ELR (cell line): ENCODE measurements around the gene TSHR.
A peak's percentile ranks its signal among the peaks of the same experiment; 100 is the strongest.
"Not testable (repeated sequence)": the region's sequence is repeated elsewhere in the genome, so short reads cannot be mapped to it uniquely, and the experiment has no call there.

Source experiments
- DNase-seq: peaks from one replicate; pipeline ENCODE4 v3.0.0-alpha.2; 2015; ENCODE audit warnings: low read depth

The TSHR gene

DNA sequence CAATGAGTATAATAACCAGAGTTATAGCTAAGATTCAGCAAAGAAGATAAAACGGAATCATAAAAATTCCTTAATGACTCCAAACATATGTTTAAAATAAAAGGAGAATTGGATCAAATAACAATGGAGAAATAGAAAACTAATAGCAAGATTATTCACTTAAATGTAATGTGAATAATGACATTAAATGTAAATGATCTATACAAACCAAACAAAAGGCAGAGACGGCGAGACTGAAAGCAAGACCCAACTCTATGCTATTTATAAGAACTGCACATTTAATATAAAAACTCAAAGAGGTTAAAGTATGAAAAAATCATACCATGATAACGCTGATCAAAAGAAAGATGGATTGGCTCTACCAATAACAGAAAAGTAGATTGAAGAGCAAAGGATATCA is 3.9 kb upstream of the TSHR start:
- no peak for DNase-seq

DNA sequence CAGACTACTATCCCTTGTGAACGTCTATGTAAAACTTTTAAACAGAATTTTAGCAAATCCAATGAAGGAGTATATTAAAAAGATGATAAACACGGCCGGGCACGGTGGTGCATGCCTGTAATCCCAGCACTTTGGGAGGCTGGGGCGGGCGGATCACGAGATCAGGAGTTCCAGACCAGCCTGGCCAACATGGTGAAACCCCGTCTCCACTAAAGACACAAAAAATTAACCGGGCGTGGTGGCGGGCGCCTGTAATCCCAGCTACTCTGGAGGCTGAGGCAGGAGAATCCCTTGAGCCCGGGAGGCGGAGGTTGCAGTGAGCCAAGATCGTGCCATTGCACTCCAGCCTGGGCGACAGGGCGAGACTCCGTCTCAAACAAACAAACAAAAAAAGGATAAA is 2.2 kb upstream of the TSHR start:
- not testable (repeated sequence) for DNase-seq

DNA sequence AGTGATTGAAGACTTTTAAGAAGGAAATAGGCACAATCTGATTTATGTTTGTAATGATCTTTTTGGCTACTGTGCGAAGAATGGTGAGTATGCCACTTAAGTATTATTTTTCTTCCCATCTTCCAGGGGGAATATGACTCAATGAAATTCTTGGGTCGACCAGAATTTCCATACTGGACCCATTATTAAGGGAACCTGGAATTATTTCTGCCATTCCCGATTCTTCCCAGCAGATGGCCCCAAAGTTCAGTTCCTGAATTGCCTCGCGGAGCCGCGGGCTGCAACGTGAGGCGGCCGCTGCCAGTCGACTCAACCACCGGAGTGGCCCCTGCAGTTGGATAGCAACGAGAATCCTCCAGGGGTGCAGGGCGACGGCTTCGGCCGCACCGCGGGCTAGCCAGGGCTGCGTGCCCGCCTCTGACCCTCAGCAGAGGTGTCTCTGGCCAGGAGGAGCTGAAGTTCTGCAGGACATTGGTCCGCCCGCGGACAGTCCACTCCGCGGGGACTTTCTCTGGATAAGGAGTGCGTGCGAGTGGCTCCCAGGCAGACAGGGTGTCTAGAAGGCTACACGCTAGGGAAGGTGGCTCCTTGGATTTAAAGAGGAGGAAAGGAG is 628 bp upstream of the TSHR start:
- peak; percentile 89 for DNase-seq

DNA sequence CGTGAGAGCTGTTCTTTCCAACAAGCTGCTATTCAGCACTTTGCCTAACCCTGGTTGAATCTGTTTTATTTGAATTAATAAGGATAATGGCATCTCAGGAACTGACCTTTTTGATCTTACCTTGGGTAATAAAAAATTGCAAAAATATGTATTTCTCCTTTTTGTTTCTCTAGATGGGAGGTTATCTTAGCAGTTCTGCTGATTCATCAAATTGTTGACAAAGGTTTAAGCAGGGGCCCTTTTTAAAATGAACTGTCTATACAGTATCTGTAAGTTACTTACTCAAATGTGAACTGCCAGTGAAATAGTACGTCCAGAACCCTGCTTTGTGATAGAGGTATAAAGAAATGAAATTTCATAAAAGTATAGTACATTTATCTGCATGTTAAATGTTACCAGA is 681 bp downstream of the TSHR start:
- no peak for DNase-seq

DNA sequence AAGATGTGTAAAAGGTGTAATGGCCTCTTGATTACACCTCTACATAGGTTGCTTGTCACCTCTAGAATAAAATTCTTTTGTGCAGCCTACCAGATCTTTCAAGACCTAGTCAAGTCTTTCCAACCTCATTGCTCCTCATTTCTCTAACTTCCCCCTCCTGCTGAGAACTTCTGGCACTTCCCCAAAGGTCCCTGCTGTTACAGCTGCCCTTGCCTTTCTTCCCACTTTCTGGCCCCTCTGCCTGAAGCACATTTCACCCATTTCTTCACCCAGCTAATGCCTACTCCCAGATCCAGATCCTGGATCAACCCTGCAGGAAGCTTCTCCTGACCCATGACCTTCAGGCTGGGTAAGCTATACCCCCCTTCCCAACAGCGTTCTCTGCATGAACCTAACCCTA is 1.5 kb downstream of the TSHR start:
- no peak for DNase-seq

DNA sequence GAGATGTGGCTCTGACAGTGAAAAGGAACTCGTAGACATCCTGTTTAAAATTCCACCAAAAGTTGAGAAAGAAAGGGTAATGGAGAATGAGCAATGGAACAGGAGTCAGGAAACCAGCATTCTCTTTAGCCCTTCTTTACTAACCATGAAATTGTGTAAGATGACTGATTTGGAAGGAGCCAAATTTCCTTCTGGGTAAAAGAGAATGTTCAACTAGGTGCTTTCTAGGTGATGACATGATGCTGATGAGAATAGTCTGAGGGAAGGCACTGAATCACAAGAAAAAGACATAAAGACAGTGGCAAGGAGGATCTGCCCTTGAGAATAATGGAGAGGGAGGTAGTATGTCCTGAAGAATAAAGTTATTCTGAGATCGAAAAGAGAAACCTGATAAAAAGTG is 2.2 kb downstream of the TSHR start:
- no peak for DNase-seq

DNA sequence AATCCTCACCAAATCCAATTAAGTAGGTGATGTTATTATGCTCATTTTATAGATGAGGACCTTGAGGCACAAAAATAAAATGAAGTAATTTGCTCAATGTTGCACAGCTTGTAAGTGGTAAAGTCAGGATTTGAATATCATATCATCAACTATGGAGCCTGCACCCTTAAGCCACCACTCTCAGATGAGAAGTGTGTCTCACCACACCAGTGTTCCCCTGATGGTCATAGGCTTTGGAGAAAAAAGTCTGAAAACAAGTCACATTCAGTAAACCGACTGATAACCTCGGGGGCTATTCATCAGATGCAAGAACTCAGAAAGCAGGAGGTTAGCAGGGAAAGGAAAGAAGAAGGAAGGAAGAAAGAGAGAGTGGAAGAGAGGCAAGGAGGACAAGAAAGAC is 2.8 kb downstream of the TSHR start:
- no peak for DNase-seq

DNA sequence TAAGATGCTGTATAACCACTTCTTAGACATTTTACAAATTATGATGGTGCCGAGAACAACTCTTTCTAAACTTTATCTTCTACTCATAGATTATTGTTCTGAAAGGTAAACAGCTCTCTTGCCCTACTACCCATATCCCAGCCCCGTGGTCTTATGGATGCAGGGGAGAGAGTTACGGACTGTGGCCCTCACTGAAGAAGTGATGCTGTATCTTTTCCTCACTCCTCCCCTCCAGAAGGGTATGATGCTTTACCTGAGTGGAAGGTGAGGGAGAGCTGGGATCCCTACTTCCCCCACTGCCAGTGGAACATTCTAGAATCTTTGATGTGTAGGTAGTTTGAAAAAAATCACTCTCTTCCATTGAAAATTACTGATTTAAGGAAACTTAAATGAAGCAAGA is 3.5 kb downstream of the TSHR start:
- no peak for DNase-seq

DNA sequence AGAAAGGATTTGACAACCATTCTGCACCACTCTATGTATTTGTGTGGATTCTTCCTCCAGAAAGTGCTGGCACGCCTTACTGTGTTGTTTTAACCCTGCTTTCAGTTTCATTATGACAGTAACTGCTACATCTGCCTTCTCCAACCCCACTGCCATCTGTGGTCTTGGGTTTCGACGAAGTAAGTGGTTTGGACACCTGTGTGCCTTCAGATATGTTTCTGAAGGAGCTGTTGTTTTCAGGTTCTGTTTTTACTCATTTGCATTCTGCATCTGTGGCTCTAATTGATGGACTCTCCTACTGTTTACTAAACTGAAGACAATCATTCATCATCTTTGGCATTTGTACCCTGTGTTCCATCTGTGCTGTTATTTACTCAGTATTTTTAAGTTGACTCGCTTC is 4.1 kb downstream of the TSHR start:
- no peak for DNase-seq

DNA sequence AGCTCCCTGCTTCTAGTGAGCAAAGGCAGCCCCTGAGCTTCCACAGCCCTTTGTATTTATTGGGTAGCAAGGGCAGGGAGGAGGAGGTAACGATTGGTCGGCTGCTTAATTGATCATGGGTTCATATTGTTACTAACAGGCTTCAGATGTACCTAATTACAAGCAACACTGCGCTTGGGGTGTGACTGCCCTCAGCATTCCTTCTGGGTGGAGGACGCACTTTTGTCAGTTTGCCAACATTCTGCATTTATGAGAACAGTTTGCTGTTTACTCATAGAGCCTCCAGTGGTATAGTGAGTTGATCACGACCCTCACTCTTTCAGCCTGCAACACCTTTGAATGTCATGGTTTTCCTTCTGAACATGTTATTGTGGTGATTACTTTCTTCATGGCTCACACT is 9.6 kb downstream of the TSHR start:
- no peak for DNase-seq

DNA sequence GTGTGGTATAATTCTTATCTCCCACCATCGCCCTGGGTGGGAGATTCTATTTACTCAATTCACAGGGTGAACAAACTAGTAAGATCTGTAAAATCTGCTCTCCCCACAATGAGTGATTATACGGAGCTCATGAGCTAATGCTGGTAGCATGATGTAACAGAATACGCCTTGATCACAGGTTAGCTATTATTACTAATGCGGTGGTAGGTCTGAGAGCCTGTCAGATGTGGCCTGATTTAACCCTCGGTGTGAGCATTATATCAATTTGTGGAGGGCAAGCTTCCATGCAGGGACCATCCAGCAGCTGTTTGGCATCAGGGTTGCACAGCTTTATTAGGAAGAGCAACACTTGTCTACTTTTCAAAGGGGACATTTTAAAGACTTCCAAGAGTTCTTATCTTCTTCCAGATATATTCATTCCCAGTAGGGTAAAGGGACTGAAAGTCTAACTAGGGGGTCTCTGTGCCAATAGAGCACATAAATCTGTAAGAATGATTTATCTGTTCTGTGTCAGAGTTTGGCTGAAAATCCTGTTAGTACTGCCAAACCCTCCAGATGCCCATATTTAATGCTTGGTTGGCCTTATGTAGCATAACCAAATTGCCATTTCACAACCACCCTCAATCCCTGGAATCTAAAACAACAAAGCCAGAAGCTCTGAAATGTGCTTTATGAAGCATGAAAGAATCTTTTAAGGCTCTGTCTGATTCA is 18.7 kb downstream of the TSHR start:
- DNase-seq = no peak

DNA sequence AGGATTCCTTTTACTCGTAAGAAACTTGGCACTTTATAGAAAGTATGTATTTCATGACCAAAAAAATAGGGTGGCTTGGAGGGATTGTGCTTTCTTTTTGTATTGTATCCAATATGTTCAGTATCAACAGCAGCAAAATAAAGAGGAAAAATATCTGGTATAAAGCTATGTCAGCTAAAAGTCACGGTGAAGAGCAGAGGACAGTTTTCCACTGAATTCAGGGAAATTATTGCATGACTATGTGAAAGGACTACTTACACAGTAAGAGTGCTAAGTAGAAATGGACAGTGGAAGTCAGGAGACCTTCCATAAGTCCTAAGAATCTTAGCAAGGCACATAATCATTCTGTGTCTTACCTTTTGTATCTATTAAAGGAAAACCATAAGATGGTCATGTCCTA is 19.3 kb downstream of the TSHR start:
- DNase-seq = no peak

DNA sequence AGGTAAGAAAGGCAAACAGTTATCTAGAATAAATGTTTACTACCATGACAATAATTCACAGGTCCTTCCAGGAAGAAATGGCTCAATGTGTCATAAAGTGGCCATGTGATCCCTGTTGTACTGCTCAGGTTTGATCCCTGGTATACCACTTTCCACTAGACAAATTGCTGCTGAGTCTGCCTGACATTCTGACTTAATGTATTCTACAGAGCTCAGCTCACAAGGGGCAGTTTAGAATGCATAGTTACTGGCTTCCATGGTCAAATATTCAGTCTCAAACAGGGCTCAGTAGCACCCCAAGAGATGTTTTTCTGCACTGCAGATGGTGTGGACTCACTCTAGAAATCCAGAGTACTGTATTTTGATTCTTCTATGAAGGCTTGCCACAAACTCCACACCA is 21.8 kb downstream of the TSHR start:
- no peak for DNase-seq

DNA sequence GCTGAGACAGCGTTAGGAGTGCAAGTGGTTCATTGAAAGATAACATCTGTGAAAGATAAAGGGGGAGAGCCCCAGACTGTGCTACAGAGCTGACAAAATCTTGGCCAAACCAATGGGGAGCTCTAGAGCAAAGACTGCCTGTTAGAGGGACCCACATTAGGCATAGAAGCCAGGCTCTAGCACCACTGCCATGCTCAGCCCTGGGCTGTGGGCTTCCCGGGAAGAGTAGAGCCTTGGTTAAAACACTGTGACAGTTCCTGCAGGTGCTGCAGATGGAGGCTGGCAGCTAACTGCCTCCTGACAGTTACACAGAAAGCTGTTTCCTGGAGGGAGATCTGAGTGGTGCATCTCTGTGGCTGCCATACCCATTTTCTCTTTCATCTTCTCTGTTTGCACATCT is 23.0 kb downstream of the TSHR start:
- no peak for DNase-seq

DNA sequence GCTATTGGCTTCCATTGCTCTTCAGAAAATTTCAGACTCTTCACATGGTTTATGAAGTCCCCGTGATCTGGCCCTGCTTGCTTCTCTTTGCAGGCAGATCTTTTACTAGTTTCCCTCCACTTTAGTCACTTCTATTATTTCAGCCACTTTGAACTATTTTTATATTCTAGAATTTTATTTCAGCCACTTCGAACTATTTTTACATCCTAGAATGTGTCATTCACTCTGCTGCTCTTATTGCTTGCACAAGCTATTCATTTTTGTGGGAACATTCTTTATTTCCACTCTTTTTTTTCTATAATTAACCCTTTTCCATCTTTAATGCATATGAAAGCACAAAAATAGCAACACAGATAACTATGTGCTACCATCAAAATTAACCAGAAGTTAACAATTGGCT is 24.5 kb downstream of the TSHR start:
- DNase-seq = no peak

DNA sequence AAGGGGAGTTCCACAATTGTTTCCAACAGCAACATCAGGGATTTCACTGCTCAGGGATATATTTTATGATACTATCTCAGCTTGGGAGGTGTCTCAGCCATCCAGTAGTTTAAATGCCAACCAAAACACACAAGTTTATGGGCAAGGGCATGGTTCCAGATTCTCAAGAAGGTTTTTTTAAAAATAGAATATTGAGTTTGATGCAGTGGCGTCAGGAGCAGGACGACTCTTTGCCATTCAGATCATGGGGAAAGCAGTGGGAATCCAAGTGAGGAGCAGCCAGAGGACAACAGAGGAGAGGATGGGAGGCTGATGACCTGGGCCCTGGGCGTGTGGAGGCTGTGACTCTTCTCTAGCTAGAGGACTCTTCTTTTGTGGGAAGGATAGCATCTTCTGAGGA is 25.7 kb downstream of the TSHR start:
- DNase-seq = no peak

DNA sequence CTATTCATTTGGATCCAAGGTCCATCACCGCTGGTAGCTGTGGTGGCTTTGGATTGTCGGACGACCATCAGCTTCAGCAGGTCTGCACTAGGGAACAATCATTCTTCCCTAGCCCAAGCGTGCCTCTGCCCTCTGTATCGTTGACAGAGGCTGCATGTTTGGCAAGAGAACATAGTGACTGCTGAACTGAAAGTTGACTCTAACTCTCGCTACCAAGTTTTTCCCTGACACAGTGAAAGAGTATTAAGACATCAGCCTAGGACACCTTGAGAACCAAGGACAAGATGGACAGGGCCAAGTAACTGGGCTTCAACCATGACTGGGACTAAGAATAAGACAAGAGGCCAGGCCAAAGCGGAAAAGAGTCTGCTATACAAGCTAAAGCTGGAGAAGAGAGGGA is 26.3 kb downstream of the TSHR start:
- no peak for DNase-seq

DNA sequence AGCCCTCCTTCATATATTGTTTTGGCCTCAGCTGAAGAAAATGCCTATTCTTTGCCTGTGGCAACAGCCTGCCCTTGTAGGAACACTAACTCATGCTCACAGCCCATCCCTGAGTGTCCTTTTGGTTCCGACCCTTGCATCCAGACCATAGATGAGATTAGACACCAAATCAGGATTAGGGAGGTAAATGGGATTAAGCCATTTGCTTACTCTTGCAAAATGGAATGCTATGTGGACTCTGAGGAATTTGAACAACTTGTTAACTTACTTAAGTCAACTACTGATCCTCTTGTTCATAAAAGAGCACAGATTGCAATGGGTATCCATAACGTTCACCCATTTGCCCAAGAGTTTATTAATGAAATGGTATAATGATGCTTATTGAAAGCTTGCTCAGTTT is 27.3 kb downstream of the TSHR start:
- DNase-seq = no peak

DNA sequence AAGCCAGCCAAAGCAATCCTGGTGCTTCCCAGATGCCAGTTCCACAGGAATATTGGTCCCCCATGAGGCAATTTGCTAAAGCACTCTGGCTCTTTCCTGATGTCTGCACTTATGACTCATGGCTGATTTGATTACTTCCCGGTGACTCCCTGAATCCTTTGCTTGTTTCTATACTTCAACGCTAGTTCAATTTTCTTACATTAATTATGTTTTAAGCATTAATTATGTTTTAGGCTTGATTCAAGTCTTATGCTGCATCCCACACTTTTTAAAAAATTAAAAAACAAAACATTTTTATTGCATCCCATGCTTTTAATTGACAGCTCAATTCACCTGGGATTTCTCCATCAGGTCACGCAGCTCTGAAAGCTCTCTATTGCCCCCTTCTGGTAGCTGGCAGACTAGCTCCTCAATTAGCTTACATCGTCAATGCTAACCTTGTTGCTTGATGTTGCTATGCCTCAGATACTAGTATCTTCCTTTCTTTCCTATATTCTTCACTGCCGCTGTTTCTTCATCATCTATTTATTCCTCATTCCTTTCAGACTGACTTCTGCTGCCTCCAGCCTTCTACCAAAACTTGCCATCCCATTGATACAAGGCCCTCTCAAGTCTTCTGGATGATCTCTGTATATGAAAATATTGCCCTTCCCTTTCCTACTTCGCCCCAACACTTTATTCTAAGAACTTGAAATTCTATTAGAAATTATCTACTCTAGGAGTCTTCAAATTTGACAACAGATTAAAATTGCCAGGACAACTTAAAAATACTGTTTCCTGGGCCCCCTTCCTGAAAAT is 32.0 kb downstream of the TSHR start:
- DNase-seq = peak; percentile 80

DNA sequence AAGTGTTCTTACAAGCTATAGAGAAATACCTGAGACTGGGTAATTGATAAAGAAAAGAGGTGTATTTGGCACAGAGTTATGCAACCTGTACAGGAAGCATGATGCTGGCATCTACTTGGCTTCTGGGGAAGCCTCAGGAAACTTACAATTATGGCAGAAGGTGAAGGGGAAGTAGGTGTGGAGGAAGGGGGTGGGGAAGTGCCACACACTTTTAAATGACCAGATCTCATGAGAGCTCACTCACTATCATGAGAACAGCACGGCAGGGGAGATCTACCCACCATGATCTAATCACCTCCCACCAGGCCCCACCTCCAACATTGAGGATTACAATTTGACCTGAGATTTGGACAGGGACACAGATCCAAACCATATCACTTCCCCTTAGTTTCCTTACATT is 32.8 kb downstream of the TSHR start:
- DNase-seq = no peak

DNA sequence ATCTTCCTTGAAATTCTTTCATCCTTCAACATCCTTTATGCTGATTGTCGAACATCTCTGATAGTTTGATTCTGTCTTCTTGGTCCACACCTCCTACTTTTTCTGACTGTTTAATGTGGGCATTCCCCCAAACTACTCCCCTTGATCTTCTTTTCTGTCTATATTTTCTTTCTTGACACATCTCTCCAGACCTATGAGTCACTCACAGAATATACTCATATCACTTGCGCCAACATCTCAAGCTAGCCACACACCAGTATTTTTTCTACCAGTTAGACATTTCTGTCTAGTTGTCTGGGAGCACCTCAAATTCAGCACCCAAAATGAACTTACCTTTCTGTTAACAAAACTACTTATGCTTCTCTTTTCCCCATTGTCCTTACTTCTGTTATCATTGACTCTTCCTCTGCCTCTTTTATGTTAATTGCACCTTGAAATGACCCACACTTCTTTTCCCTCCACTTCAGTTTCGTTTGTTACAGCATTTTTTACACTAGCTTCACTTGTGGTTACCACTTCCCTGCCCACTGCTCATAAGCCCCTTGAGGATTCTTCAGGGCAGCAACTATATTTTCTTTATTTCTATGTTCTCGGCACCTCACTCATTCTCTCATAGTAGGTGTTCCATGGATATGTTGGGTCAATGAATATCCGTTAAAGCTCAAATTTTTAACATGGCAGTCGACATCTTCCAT is 33.5 kb downstream of the TSHR start:
- DNase-seq = peak; percentile 23

DNA sequence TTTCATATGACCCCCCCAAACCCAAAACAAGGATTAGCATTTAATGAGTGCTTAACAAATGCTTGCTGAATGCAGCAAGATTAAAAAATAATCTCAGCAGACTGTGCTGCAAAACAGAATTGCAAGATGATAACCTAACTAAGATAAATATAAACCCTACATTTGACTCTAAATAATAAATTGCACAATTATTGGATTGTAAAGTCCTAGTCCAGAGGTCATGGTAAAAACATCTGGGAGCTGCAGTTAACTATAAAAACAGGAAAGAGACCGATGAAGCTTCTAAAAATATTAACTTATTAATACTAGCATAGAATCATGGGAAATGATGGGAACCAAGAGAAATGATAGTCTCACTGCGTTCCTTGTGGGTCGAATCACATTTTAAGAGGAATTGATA is 37.2 kb downstream of the TSHR start:
- DNase-seq = no peak
